ENCODE results near the gene DKKL1. TPM values are rescaled to one million over a fixed set of nuclear protein-coding genes. Genes with fewer than 3 reads are reported as not detected.

Gene DKKL1
- total RNA-seq, 6 donors from 2014 or later: 0.40 to 0.69 (median 0.61) TPM; not detected in 3

- peak; percentile 60 to 87 for ATAC-seq (ENCODE audit: low FRiP score in 2 of 2)
- Histone ChIP-seq H3K27ac (peak overlapping the region; percentile 85 to 91 (median 88)), H3K9me3 (no peaks in the 10 kb centered on the region), H3K4me1 (peaks cover 38 to 55% (median 44%) of the 10 kb centered on the region in 4 donors), H3K4me3 (peak overlapping the region in 3 of 4 donors; percentile 42 to 57 (median 54)), H3K27me3 (no peaks in the 10 kb centered on the region), H3K36me3 (peaks cover 0 to 36% (median 29%) of the 10 kb centered on the region in 4 donors)
- DNase-seq: peak; percentile 94
- 44 to 49% methylated on average over 25 to 27 of the region's 30 CpGs for WGBS, 2 donors
- TF ChIP-seq CTCF (IDR thresholded peaks at IDR 0.05) (peak in 1 of 6 experiments; percentile 35), EP300 (IDR thresholded peaks at IDR 0.05) (no peak), POLR2A (IDR thresholded peaks at IDR 0.05) (no peak), POLR2AphosphoS5 (IDR thresholded peaks at IDR 0.05) (no peak)
Observed at GRCh38 chr19:49338691-49339300, 24.9 kb upstream of the DKKL1 start.

- TF ChIP-seq POLR2AphosphoS5 (IDR thresholded peaks at IDR 0.05) (peak; percentile 51 to 80), CTCF (IDR thresholded peaks at IDR 0.05) (peak in 2 of 6 experiments; percentile 10 to 16), POLR2A (IDR thresholded peaks at IDR 0.05) (peak in 2 of 4 donors; percentile 40 to 62), EP300 (IDR thresholded peaks at IDR 0.05) (no peak)
- no peaks in the 10 kb centered on the region for H3K9me3 ChIP-seq
- H3K36me3 ChIP-seq: peaks cover 0 to 42% (median 36%) of the 10 kb centered on the region in 4 donors
- H3K27me3 ChIP-seq: no peaks in the 10 kb centered on the region
- DNase-seq: peak; percentile 91 to 94
- peaks cover 35 to 48% (median 37%) of the 10 kb centered on the region in 4 donors for H3K4me1 ChIP-seq
- ATAC-seq (ENCODE audit: low FRiP score in 2 of 2): peak; percentile 94 to 95
- H3K27ac ChIP-seq: peak overlapping the region; percentile 85 to 91 (median 88)
- peak overlapping the region in 3 of 4 donors; percentile 42 to 57 (median 54) for H3K4me3 ChIP-seq
- 42 to 49% methylated on average over 16 to 47 of the region's 47 CpGs for WGBS, 2 donors
Observed at GRCh38 chr19:49339301-49340068, 24.2 kb upstream of the DKKL1 start.

GRCh38 chr19:49340069-49340864 lies 23.4 kb upstream of the DKKL1 start:
- no peaks in the 10 kb centered on the region for H3K9me3 ChIP-seq
- ATAC-seq (ENCODE audit: low FRiP score in 2 of 2) (peak; percentile 43 to 47), DNase-seq (peak; percentile 76 to 94)
- peaks cover 29 to 42% (median 37%) of the 10 kb centered on the region in 4 donors for H3K4me1 ChIP-seq
- peak overlapping the region; percentile 85 to 91 (median 88) for H3K27ac ChIP-seq
- whole genome bisulfite sequencing, 2 donors: 22 to 24% methylated on average over 36 of the region's 36 CpGs
- no peaks in the 10 kb centered on the region for H3K27me3 ChIP-seq
- peaks cover 0 to 50% (median 44%) of the 10 kb centered on the region in 4 donors for H3K36me3 ChIP-seq
- H3K4me3 ChIP-seq: peak overlapping the region in 3 of 4 donors; percentile 42 to 57 (median 54)
- TF ChIP-seq CTCF (IDR thresholded peaks at IDR 0.05) (no peak), POLR2AphosphoS5 (IDR thresholded peaks at IDR 0.05) (peak in 1 of 2 donors; percentile 60)

- no peaks in the 10 kb centered on the region for H3K9me3 ChIP-seq
- peak overlapping the region in 1 of 4 donors; percentile 54 for H3K4me3 ChIP-seq
- TF ChIP-seq EP300 (IDR thresholded peaks at IDR 0.05) (no peak), POLR2A (IDR thresholded peaks at IDR 0.05) (no peak), POLR2AphosphoS5 (IDR thresholded peaks at IDR 0.05) (no peak)
- no peaks in the 10 kb centered on the region for H3K27me3 ChIP-seq
- WGBS, 2 donors: 83 to 89% methylated on average over 6 to 11 of the region's 11 CpGs
- no peak for DNase-seq
- peaks cover 0 to 58% (median 46%) of the 10 kb centered on the region in 4 donors for H3K36me3 ChIP-seq
- peaks cover 29 to 40% (median 37%) of the 10 kb centered on the region in 4 donors for H3K4me1 ChIP-seq
- no peak for ATAC-seq (ENCODE audit: low FRiP score in 2 of 2)
- H3K27ac ChIP-seq: peak overlapping the region; percentile 57 to 91 (median 86)
Observed at GRCh38 chr19:49340865-49341718, 22.6 kb upstream of the DKKL1 start.
